ENCODE results near the gene ATP9B. TPM values are rescaled to one million over a fixed set of nuclear protein-coding genes. Genes with fewer than 3 reads are reported as not detected.
A peak's percentile ranks its signal among the peaks of the same experiment; 100 is the strongest.

The ATP9B gene
- polyA plus RNA-seq, 4 donors: 4.3 to 19.6 (median 12.2) TPM

DNA sequence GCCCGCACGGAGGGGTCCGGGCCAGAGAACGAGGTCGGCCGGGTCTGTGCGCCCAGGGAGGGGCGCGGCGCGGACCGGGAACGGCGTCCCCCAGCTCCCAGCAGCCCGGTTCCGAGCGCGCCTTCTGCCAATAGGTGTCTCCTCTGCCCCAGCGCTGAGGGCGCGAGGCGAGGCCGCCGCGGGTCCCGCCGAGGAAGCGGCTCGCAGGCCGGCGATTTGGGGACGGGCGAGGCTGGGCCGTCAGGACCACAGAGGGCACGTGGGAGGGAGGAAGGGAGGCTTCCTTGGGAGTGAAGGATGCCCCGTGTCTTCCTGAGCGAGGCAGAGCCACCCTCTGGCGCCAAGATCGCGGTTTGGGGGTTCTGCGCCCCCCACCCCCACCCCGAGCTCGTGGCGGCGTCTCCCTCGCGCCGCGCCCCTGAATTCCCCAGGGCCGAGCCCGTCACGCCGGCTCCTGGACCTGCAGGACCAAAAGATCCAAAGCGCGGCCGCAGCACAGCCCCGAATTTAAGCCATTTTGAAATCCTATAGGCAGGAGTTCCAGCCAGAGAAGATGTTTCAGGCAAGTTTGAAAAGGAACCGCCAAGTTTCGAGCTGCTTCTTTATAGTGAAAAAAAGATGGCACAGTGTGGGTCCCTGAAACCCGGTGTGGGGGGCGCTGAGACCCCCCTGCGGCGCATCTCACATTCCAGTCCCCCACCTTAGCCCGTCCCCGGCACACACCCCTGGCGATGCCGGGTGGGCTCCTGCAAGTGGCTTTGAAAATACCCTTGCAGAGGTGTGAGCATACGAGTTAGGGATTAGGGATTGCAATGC, 327.4 kb downstream of the ATP9B start:
- no peaks in the 10 kb centered on the region for H3K9me3 ChIP-seq (ENCODE audit: control insufficient read depth in 2 of 2, insufficient read depth in 1 of 2, low read depth in 1 of 2, low read length in 1 of 2)
- H3K27me3 ChIP-seq (ENCODE audit: control insufficient read depth in 3 of 3, insufficient read depth in 3 of 3, low read length in 3 of 3): peaks cover 0 to 62% (median 11%) of the 10 kb centered on the region in 3 donors
- 5 to 11% (median 8%) methylated on average over 42 to 68 of the region's 68 CpGs for WGBS, 3 donors
- H3K4me1 ChIP-seq (ENCODE audit: control insufficient read depth in 3 of 3, insufficient read depth in 2 of 3, low read depth in 1 of 3, low read length in 2 of 3): peaks cover 1 to 20% (median 7%) of the 10 kb centered on the region in 3 donors
- peak overlapping the region in 1 of 3 donors; percentile 38 for H3K27ac ChIP-seq (ENCODE audit: low read depth in 1 of 3, low read length in 2 of 3)
- DNase-seq (peak in 1 of 2 donors; percentile 46), FAIRE-seq (no peak)
- H3K36me3 ChIP-seq (ENCODE audit: control insufficient read depth in 3 of 3, insufficient read depth in 2 of 3, low read depth in 1 of 3, low read length in 3 of 3): no peaks in the 10 kb centered on the region
- peak overlapping the region; percentile 30 to 43 (median 32) for H3K4me3 ChIP-seq (ENCODE audit: low read depth in 1 of 3, low read length in 3 of 3)

GRCh38 chr18:79397247-79397829, 328.1 kb downstream of the ATP9B start:
- Histone ChIP-seq H3K9me3 (ENCODE audit: control insufficient read depth in 2 of 2, insufficient read depth in 1 of 2, low read depth in 1 of 2, low read length in 1 of 2) (no peaks in the 10 kb centered on the region), H3K36me3 (ENCODE audit: control insufficient read depth in 3 of 3, insufficient read depth in 2 of 3, low read depth in 1 of 3, low read length in 3 of 3) (no peaks in the 10 kb centered on the region), H3K4me1 (ENCODE audit: control insufficient read depth in 3 of 3, insufficient read depth in 2 of 3, low read depth in 1 of 3, low read length in 2 of 3) (peaks cover 1 to 20% (median 7%) of the 10 kb centered on the region in 3 donors), H3K27me3 (ENCODE audit: control insufficient read depth in 3 of 3, insufficient read depth in 3 of 3, low read length in 3 of 3) (peaks cover 0 to 61% (median 11%) of the 10 kb centered on the region in 3 donors), H3K27ac (ENCODE audit: low read depth in 1 of 3, low read length in 2 of 3) (no peak overlapping the region), H3K4me3 (ENCODE audit: low read depth in 1 of 3, low read length in 3 of 3) (peak overlapping the region in 1 of 3 donors; percentile 9)
- WGBS, 3 donors: 18 to 62% (median 42%) methylated on average over 27 of the region's 27 CpGs
- DNase-seq (no peak), FAIRE-seq (no peak)

DNA sequence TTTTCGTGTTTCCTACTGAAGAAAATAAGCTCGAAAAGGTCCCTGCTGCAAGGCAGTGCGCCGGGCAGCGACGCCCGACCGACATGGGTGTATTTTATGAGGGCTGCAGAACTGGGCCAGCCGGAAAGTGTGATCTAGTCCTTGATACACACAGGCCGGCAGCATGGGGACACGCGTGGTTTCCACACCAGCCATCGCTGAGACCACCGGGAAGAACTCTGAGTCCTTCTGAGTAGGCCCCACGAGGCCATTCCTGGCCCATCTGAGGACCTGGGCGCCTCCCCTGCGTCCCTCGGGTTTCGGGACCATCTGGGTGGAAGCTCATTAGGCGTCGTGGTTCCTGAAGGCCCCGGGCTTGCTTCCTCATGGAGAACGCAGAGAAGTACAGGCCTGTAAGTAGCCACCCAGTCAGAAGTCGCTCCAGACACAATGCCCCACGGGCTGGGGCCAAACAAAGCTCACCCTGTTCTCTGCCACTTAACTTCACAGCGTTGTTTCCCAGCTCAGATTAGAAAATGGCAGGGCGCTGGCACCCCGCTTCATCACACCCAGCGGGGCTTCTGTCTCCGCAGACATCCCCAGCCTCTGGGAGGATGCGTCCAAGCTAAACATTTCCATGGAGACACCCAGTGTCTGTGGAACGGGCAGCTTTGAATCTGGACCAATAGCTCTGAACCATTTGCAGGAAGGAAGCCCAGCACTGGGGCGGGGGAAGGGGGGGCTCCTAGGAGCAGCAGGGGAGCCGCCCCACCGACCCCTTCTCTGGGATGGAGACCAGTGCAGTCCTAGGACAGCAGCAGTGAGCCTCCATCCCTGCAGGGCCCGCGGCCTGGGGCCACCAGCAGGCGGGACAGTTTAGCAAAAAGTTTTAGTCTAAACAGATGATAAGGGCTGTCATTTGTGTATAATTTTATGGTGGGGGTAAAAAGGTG, 328.9 kb downstream of the ATP9B start:
- H3K27ac ChIP-seq (ENCODE audit: low read depth in 1 of 3, low read length in 2 of 3): no peak overlapping the region
- DNase-seq (no peak), FAIRE-seq (no peak)
- no peaks in the 10 kb centered on the region for H3K9me3 ChIP-seq (ENCODE audit: control insufficient read depth in 2 of 2, insufficient read depth in 1 of 2, low read depth in 1 of 2, low read length in 1 of 2)
- peaks cover 1 to 16% (median 3%) of the 10 kb centered on the region in 3 donors for H3K4me1 ChIP-seq (ENCODE audit: control insufficient read depth in 3 of 3, insufficient read depth in 2 of 3, low read depth in 1 of 3, low read length in 2 of 3)
- 24 to 60% (median 45%) methylated on average over 38 of the region's 38 CpGs for WGBS, 3 donors
- no peaks in the 10 kb centered on the region for H3K36me3 ChIP-seq (ENCODE audit: control insufficient read depth in 3 of 3, insufficient read depth in 2 of 3, low read depth in 1 of 3, low read length in 3 of 3)
- peak overlapping the region in 1 of 3 donors; percentile 9 for H3K4me3 ChIP-seq (ENCODE audit: low read depth in 1 of 3, low read length in 3 of 3)
- H3K27me3 ChIP-seq (ENCODE audit: control insufficient read depth in 3 of 3, insufficient read depth in 3 of 3, low read length in 3 of 3): peaks cover 0 to 58% (median 11%) of the 10 kb centered on the region in 3 donors

GRCh38 chr18:79399275-79400081, 330.3 kb downstream of the ATP9B start:
- FAIRE-seq: no peak
- peak in 1 of 2 donors; percentile 36 for DNase-seq
- Histone ChIP-seq H3K4me1 (ENCODE audit: control insufficient read depth in 3 of 3, insufficient read depth in 2 of 3, low read depth in 1 of 3, low read length in 2 of 3) (peaks cover 0 to 13% (median 1%) of the 10 kb centered on the region in 3 donors), H3K9me3 (ENCODE audit: control insufficient read depth in 2 of 2, insufficient read depth in 1 of 2, low read depth in 1 of 2, low read length in 1 of 2) (no peaks in the 10 kb centered on the region), H3K4me3 (ENCODE audit: low read depth in 1 of 3, low read length in 3 of 3) (peak overlapping the region; percentile 19 to 78 (median 76)), H3K27ac (ENCODE audit: low read depth in 1 of 3, low read length in 2 of 3) (peak overlapping the region in 1 of 3 donors; percentile 60), H3K27me3 (ENCODE audit: control insufficient read depth in 3 of 3, insufficient read depth in 3 of 3, low read length in 3 of 3) (peaks cover 0 to 56% (median 11%) of the 10 kb centered on the region in 3 donors), H3K36me3 (ENCODE audit: control insufficient read depth in 3 of 3, insufficient read depth in 2 of 3, low read depth in 1 of 3, low read length in 3 of 3) (no peaks in the 10 kb centered on the region)
- 4 to 19% (median 7%) methylated on average over 65 to 79 of the region's 79 CpGs for WGBS, 3 donors

DNA sequence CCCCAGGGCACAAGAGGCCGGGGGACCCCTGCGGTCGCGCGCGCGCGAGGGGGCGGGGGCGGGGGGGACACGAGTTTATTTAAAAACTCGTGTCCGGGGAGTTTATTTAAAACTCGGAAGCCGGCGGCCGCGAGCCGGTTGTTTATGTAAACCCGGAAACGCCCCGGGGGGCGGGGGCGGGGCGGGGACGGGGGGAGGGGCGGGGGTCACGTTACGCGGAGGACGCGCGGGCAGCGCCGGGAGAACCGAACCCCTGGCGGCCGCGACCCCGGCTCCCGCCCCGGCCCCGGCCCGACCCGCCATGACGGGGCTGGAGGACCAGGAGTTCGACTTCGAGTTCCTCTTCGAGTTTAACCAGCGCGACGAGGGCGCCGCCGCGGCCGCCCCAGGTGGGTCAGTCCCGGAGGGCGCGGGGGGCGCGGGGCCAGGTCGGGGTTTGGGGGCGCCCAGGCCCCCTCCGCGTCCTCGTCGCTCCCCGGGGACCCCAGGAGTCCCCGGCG, 330.9 kb downstream of the ATP9B start:
- WGBS, 3 donors: 0 to 1% (median 0%) methylated on average over 20 to 71 of the region's 71 CpGs
- H3K9me3 ChIP-seq (ENCODE audit: control insufficient read depth in 2 of 2, insufficient read depth in 1 of 2, low read depth in 1 of 2, low read length in 1 of 2): no peaks in the 10 kb centered on the region
- peaks cover 0 to 2% (median 0%) of the 10 kb centered on the region in 3 donors for H3K36me3 ChIP-seq (ENCODE audit: control insufficient read depth in 3 of 3, insufficient read depth in 2 of 3, low read depth in 1 of 3, low read length in 3 of 3)
- H3K4me1 ChIP-seq (ENCODE audit: control insufficient read depth in 3 of 3, insufficient read depth in 2 of 3, low read depth in 1 of 3, low read length in 2 of 3): peaks cover 0 to 9% (median 0%) of the 10 kb centered on the region in 3 donors
- peaks cover 0 to 55% (median 11%) of the 10 kb centered on the region in 3 donors for H3K27me3 ChIP-seq (ENCODE audit: control insufficient read depth in 3 of 3, insufficient read depth in 3 of 3, low read length in 3 of 3)
- H3K27ac ChIP-seq (ENCODE audit: low read depth in 1 of 3, low read length in 2 of 3): peak overlapping the region in 2 of 3 donors; percentile 34 to 60
- DNase-seq (peak; percentile 27 to 28), FAIRE-seq (no peak)
- H3K4me3 ChIP-seq (ENCODE audit: low read depth in 1 of 3, low read length in 3 of 3): peak overlapping the region; percentile 19 to 78 (median 76)

DNA sequence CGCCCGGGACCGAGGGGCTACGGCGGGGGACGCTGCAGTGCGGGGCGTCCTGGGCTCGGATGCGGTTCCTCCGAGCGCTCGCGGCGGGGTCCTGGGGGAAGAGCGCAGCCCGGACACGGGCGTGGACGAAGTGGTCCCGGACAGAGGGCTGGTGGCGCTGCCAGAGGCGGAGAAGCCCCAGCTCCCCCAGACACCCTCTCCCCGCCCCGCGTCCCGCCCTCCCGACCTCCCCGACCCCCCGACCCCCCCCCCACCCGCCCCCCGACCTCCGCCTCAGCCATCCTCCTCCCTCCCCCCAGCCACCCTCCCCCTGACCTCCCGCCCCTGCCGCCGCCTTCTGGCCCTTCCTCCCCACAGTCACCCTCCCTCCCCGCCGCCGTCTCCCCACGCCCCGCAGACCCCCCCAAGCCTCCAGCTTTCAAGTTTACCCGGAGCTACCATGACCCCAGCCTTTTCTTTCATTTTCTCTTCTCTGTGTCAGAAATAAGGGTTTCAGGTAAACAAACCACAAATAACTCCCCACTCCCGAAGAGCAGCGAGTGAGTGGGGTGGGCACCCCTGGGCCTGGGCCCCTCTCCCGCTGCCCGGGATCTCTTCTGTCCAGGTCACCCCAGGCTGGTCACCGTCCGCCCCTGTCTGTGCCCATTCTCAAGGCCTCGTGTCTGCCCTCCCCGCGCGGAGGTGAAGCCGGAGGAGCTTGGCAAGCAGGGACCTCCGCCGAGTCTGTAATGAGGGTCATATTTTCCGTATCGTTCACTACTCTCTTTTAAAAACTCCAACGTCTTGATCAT, 331.6 kb downstream of the ATP9B start:
- peak overlapping the region; percentile 15 to 78 (median 76) for H3K4me3 ChIP-seq (ENCODE audit: low read depth in 1 of 3, low read length in 3 of 3)
- FAIRE-seq: no peak

More for the DNA sequence above, 331.6 kb downstream of the ATP9B start:
- peaks cover 0 to 2% (median 0%) of the 10 kb centered on the region in 3 donors for H3K36me3 ChIP-seq (ENCODE audit: control insufficient read depth in 3 of 3, insufficient read depth in 2 of 3, low read depth in 1 of 3, low read length in 3 of 3)
- no peak for DNase-seq
- peaks cover 0 to 9% (median 0%) of the 10 kb centered on the region in 3 donors for H3K4me1 ChIP-seq (ENCODE audit: control insufficient read depth in 3 of 3, insufficient read depth in 2 of 3, low read depth in 1 of 3, low read length in 2 of 3)
- H3K27ac ChIP-seq (ENCODE audit: low read depth in 1 of 3, low read length in 2 of 3): peak overlapping the region in 2 of 3 donors; percentile 34 to 78
- WGBS, 3 donors: 17 to 63% (median 61%) methylated on average over 19 to 54 of the region's 58 CpGs
- no peaks in the 10 kb centered on the region for H3K9me3 ChIP-seq (ENCODE audit: control insufficient read depth in 2 of 2, insufficient read depth in 1 of 2, low read depth in 1 of 2, low read length in 1 of 2)
- peaks cover 0 to 54% (median 9%) of the 10 kb centered on the region in 3 donors for H3K27me3 ChIP-seq (ENCODE audit: control insufficient read depth in 3 of 3, insufficient read depth in 3 of 3, low read length in 3 of 3)

Measured in small intestine (tissue), 7 donors.